Neural progenitor cell (in vitro differentiated cells): ENCODE results near the gene NKAIN2. TPM values are rescaled to one million over a fixed set of nuclear protein-coding genes. Genes with fewer than 3 reads are reported as not detected.

Source experiments
- DNase-seq: peaks from one replicate; pipeline ENCODE4 v3.0.0-alpha.2; 2016; ENCODE audit warnings: low spot score
- H2AFZ ChIP-seq: fragments of 200-600 bp; sonication (generic); replicated peaks from 2 replicates; pipeline ENCODE4 v1.6.1; 2016; ENCODE audit warnings: antibody characterized with exemption
- H3F3A ChIP-seq: fragments of 200-600 bp; sonication (generic); 2 replicates; pipeline ENCODE4 v1.6.1; 2016; ENCODE audit warnings: antibody characterized with exemption, low read depth
- H3K27ac ChIP-seq: fragments of 200-600 bp; sonication (generic); 2 replicates; pipeline ENCODE4 v1.5.1; 2016; ENCODE audit warnings: mild to moderate bottlenecking
- H3K27me3 ChIP-seq: fragments of 200-600 bp; sonication (generic); 2 replicates; pipeline ENCODE4 v1.6.1; 2016; ENCODE audit warnings: mild to moderate bottlenecking, moderate library complexity
- H3K36me3 ChIP-seq: fragments of 200-600 bp; sonication (generic); 2 replicates; pipeline ENCODE4 v1.5.1; 2016
- H3K4me1 ChIP-seq: fragments of 200-600 bp; sonication (generic); 2 replicates; pipeline ENCODE4 v1.6.1; 2016; ENCODE audit warnings: mixed run types
- H3K4me2 ChIP-seq: fragments of 200-600 bp; sonication (generic); 2 replicates; pipeline ENCODE4 v1.6.1; 2016
- H3K4me3 ChIP-seq: fragments of 200-600 bp; sonication (generic); 2 replicates; pipeline ENCODE4 v1.5.1; 2016
- H3K79me2 ChIP-seq: fragments of 200-600 bp; sonication (generic); 2 replicates; pipeline ENCODE4 v1.6.1; 2016; ENCODE audit warnings: low read depth
- H3K9ac ChIP-seq: fragments of 200-600 bp; sonication (generic); 2 replicates; pipeline ENCODE4 v1.6.1; 2016
- H3K9me3 ChIP-seq: fragments of 200-600 bp; sonication (generic); 2 replicates; pipeline ENCODE4 v1.5.1; 2016; ENCODE audit warnings: low read depth
- H4K20me1 ChIP-seq: fragments of 200-600 bp; sonication (generic); 2 replicates; pipeline ENCODE4 v1.6.1; 2016; ENCODE audit warnings: low read depth
- H3K27ac Mint-ChIP-seq: 3 replicates; pipeline ENCODE4 v1.8.0; 2021; ENCODE audit warnings: mixed read lengths
- H3K27me3 Mint-ChIP-seq: 2 replicates; pipeline ENCODE4 v1.8.0; 2022; ENCODE audit warnings: low read depth, mild to moderate bottlenecking, inconsistent platforms, moderate library complexity, mixed read lengths; ENCODE audit not compliant: insufficient read depth
- H3K36me3 Mint-ChIP-seq: 3 replicates; pipeline ENCODE4 v1.8.0; 2021; ENCODE audit warnings: mixed read lengths
- H3K4me1 Mint-ChIP-seq: 3 replicates; pipeline ENCODE4 v1.8.0; 2021; ENCODE audit warnings: mixed read lengths
- H3K4me3 Mint-ChIP-seq: 3 replicates; pipeline ENCODE4 v1.8.0; 2021; ENCODE audit warnings: mild to moderate bottlenecking, moderate library complexity, mixed read lengths
- H3K9me3 Mint-ChIP-seq: 3 replicates; pipeline ENCODE4 v1.8.0; 2020; ENCODE audit warnings: mixed read lengths
- CTCF ChIP-seq: fragments of 200-600 bp; sonication (generic); IDR thresholded peaks from 2 replicates; pipeline ENCODE4 v1.5.1; 2017; ENCODE audit warnings: antibody characterized with exemption, mild to moderate bottlenecking
- EZH2 ChIP-seq: fragments of 200-600 bp; sonication (generic); IDR thresholded peaks from 2 replicates; pipeline ENCODE4 v1.6.1; 2017; ENCODE audit warnings: antibody characterized with exemption, mild to moderate bottlenecking, moderate library complexity
- EZH2phosphoT487 ChIP-seq: fragments of 200-600 bp; sonication (generic); IDR thresholded peaks from 2 replicates; pipeline ENCODE4 v1.6.1; 2017; ENCODE audit warnings: antibody characterized with exemption
- total RNA-seq: library from RNA; depleted of rRNA; stranded (reverse); fragments of >200 nt; gene quantifications from 2 replicates; pipeline ENCODE4 v1.2.3, GENCODE V29; 2015; ENCODE audit warnings: low replicate concordance

The NKAIN2 gene
- total RNA-seq, 1 donor from 2014 or later = 0.45 TPM

- Histone ChIP-seq H3K79me2 (no peaks in the 10 kb centered on the region), H4K20me1 (no peaks in the 10 kb centered on the region), H3K36me3 (no peaks in the 10 kb centered on the region), H3K9ac (no peak overlapping the region), H3K4me2 (no peak overlapping the region), H3K9me3 (no peaks in the 10 kb centered on the region), H3K4me1 (no peaks in the 10 kb centered on the region), H3K27ac (no peak overlapping the region), H3K27me3 (no peaks in the 10 kb centered on the region), H3K4me3 (no peak overlapping the region), H3F3A (no peaks in the 10 kb centered on the region), H2AFZ (no peak overlapping the region)
- no peak for TF ChIP-seq CTCF
- TF ChIP-seq EZH2phosphoT487 = no peak
- no peak for TF ChIP-seq EZH2
- Mint-ChIP-seq H3K4me3 (no peak overlapping the region), H3K27me3 (peaks cover 3% of the 10 kb centered on the region), H3K9me3 (peaks cover 2% of the 10 kb centered on the region), H3K27ac (no peak overlapping the region), H3K4me1 (no peaks in the 10 kb centered on the region), H3K36me3 (no peaks in the 10 kb centered on the region)
- DNase-seq = no peak
These were observed 50.5 kb downstream of the NKAIN2 start for GRCh38 chr6:123854201-123854600.

GRCh38 chr6:123855506-123855905, 51.8 kb downstream of the NKAIN2 start:
- no peak overlapping the region for H2AFZ ChIP-seq
- Mint-ChIP-seq H3K4me3 (no peak overlapping the region), H3K4me1 (no peaks in the 10 kb centered on the region), H3K27ac (no peak overlapping the region), H3K36me3 (no peaks in the 10 kb centered on the region), H3K27me3 (peaks cover 3% of the 10 kb centered on the region), H3K9me3 (peaks cover 2% of the 10 kb centered on the region)
- no peaks in the 10 kb centered on the region for H3K36me3 ChIP-seq
- H3K27me3 ChIP-seq = no peaks in the 10 kb centered on the region
- no peak overlapping the region for H3K9ac ChIP-seq
- H3F3A ChIP-seq = no peaks in the 10 kb centered on the region
- no peaks in the 10 kb centered on the region for H4K20me1 ChIP-seq
- no peak for DNase-seq
- no peak overlapping the region for H3K27ac ChIP-seq
- H3K4me2 ChIP-seq = no peak overlapping the region
- no peaks in the 10 kb centered on the region for H3K4me1 ChIP-seq
- no peak overlapping the region for H3K4me3 ChIP-seq
- TF ChIP-seq EZH2phosphoT487 (no peak), CTCF (no peak), EZH2 (no peak)
- H3K79me2 ChIP-seq = no peaks in the 10 kb centered on the region
- H3K9me3 ChIP-seq = no peaks in the 10 kb centered on the region

GRCh38 chr6:123859291-123859690, 55.6 kb downstream of the NKAIN2 start:
- H2AFZ ChIP-seq = no peak overlapping the region
- Mint-ChIP-seq H3K4me1 (no peaks in the 10 kb centered on the region), H3K27me3 (no peaks in the 10 kb centered on the region), H3K27ac (no peak overlapping the region), H3K36me3 (no peaks in the 10 kb centered on the region), H3K9me3 (no peaks in the 10 kb centered on the region), H3K4me3 (no peak overlapping the region)
- DNase-seq = no peak
- H3K79me2 ChIP-seq = no peaks in the 10 kb centered on the region
- H3K36me3 ChIP-seq = no peaks in the 10 kb centered on the region
- H3K4me3 ChIP-seq = no peak overlapping the region
- no peaks in the 10 kb centered on the region for H3K9me3 ChIP-seq
- H3F3A ChIP-seq = no peaks in the 10 kb centered on the region
- TF ChIP-seq EZH2 (no peak), CTCF (no peak), EZH2phosphoT487 (no peak)
- H3K4me2 ChIP-seq = no peak overlapping the region
- H4K20me1 ChIP-seq = no peaks in the 10 kb centered on the region
- no peaks in the 10 kb centered on the region for H3K27me3 ChIP-seq
- H3K4me1 ChIP-seq = no peaks in the 10 kb centered on the region
- no peak overlapping the region for H3K9ac ChIP-seq
- no peak overlapping the region for H3K27ac ChIP-seq
